ENCODE results near the gene YDJC. TPM values are rescaled to one million over a fixed set of nuclear protein-coding genes. Genes with fewer than 3 reads are reported as not detected.
"Not testable (repeated sequence)": the region's sequence is repeated elsewhere in the genome, so short reads cannot be mapped to it uniquely, and the experiment has no call there.

Gene YDJC
- total and polyA plus RNA-seq, 12 donors = 2.5 to 36.2 (median 19.5) TPM

GRCh38 chr22:21611210-21611977 lies 18.4 kb downstream of the YDJC start:
- TF ChIP-seq CTCF (IDR thresholded peaks at IDR 0.05) (no peak), POLR2A (IDR thresholded peaks at IDR 0.05) (no peak)
- intact Hi-C loops (cut with DNase I) = no loop called here
- Histone ChIP-seq H3K4me3 (no peak overlapping the region), H3K27ac (no peak overlapping the region), H3K27me3 (no peaks in the 10 kb centered on the region), H3K9me3 (replicated peaks in 1 of 3) (no peaks in the 10 kb centered on the region), H3K36me3 (replicated peaks in 1 of 2) (peaks cover 0 to 29% of the 10 kb centered on the region in 2 donors), H3K4me1 (replicated peaks in 1 of 2) (no peaks in the 10 kb centered on the region)
- no peak for DNase-seq
- WGBS, 4 donors = 89 to 96% (median 91%) methylated on average over 4 of the region's 4 CpGs

GRCh38 chr22:21609556-21610157 lies 20.2 kb downstream of the YDJC start:
- H3K27ac ChIP-seq; intact Hi-C loops (cut with DNase I); H3K4me3 ChIP-seq; H3K9me3 ChIP-seq (replicated peaks in 1 of 3); H3K27me3 ChIP-seq; DNase-seq; H3K4me1 ChIP-seq (replicated peaks in 1 of 2): not testable (repeated sequence)
- WGBS, 4 donors = 95 to 98% (median 97%) methylated on average over 11 of the region's 11 CpGs
- H3K36me3 ChIP-seq (replicated peaks in 1 of 2) = peaks cover 0 to 25% of the 10 kb centered on the region in 2 donors

GRCh38 chr22:21606775-21607174 lies 23.0 kb downstream of the YDJC start:
- intact Hi-C loops (cut with DNase I) = no loop called here
- TF ChIP-seq POLR2A (IDR thresholded peaks at IDR 0.05) = no peak
- TF ChIP-seq CTCF (IDR thresholded peaks at IDR 0.05) = no peak
- Histone ChIP-seq H3K27me3 (no peaks in the 10 kb centered on the region), H3K4me1 (replicated peaks in 1 of 2) (no peaks in the 10 kb centered on the region), H3K9me3 (replicated peaks in 1 of 3) (no peaks in the 10 kb centered on the region), H3K4me3 (no peak overlapping the region), H3K36me3 (replicated peaks in 1 of 2) (peaks cover 0 to 15% of the 10 kb centered on the region in 2 donors), H3K27ac (no peak overlapping the region)
- no peak for DNase-seq
- 96 to 97% (median 96%) methylated on average over 8 of the region's 8 CpGs for WGBS, 4 donors

- H3K27ac ChIP-seq = no peak overlapping the region
- no peak overlapping the region for H3K4me3 ChIP-seq
- TF ChIP-seq CTCF (IDR thresholded peaks at IDR 0.05) (no peak), POLR2A (IDR thresholded peaks at IDR 0.05) (no peak)
- no peaks in the 10 kb centered on the region for H3K9me3 ChIP-seq (replicated peaks in 1 of 3)
- H3K4me1 ChIP-seq (replicated peaks in 1 of 2) = no peaks in the 10 kb centered on the region
- DNase-seq = no peak
- H3K27me3 ChIP-seq = no peaks in the 10 kb centered on the region
- peaks cover 0 to 7% of the 10 kb centered on the region in 2 donors for H3K36me3 ChIP-seq (replicated peaks in 1 of 2)
- 96 to 98% (median 97%) methylated on average over 6 to 7 of the region's 7 CpGs for WGBS, 4 donors
- intact Hi-C loops (cut with DNase I) = no loop called here
These were observed 23.8 kb downstream of the YDJC start for GRCh38 chr22:21605887-21606564.
